GM18505 (cell line): ENCODE results near the gene RUFY4.
"Not testable (repeated sequence)": the region's sequence is repeated elsewhere in the genome, so short reads cannot be mapped to it uniquely, and the experiment has no call there.

Source experiments
- ATAC-seq: cut with Tn5 transposase; IDR thresholded peaks from one replicate; pipeline ENCODE4 v1.9.1; 2021; ENCODE audit not compliant: unreplicated experiment
- POLR2A ChIP-seq: IDR thresholded peaks from 4 replicates; pipeline ENCODE4 v1.6.1; 2011; ENCODE audit warnings: borderline replicate concordance; ENCODE audit not compliant: insufficient read depth, insufficient read length; ENCODE audit errors: extremely low read depth

The RUFY4 gene

GRCh38 chr2:218033590-218034496 lies 35.2 kb upstream of the RUFY4 start:
- TF ChIP-seq POLR2A, result no peak
- no peak for ATAC-seq

GRCh38 chr2:218034497-218035213 lies 34.4 kb upstream of the RUFY4 start:
- peak; percentile 76 for ATAC-seq

- ATAC-seq, result no peak
- TF ChIP-seq POLR2A, result no peak
Measured at GRCh38 chr2:218035463-218036100, 33.5 kb upstream of the RUFY4 start.

GRCh38 chr2:218036371-218036770 lies 32.7 kb upstream of the RUFY4 start:
- ATAC-seq, result no peak
- no peak for TF ChIP-seq POLR2A

GRCh38 chr2:218039171-218039570 lies 29.9 kb upstream of the RUFY4 start:
- no peak for ATAC-seq
- no peak for TF ChIP-seq POLR2A

GRCh38 chr2:218040883-218041282 lies 28.2 kb upstream of the RUFY4 start:
- no peak for TF ChIP-seq POLR2A
- no peak for ATAC-seq

GRCh38 chr2:218041302-218042168 lies 27.5 kb upstream of the RUFY4 start:
- peak; percentile 11 for TF ChIP-seq POLR2A
- ATAC-seq, result no peak

GRCh38 chr2:218043100-218043499 lies 26.0 kb upstream of the RUFY4 start:
- no peak for TF ChIP-seq POLR2A
- no peak for ATAC-seq

- ATAC-seq, result no peak
- no peak for TF ChIP-seq POLR2A
Measured at GRCh38 chr2:218043701-218044109, 25.3 kb upstream of the RUFY4 start.

GRCh38 chr2:218044599-218044998 lies 24.5 kb upstream of the RUFY4 start:
- ATAC-seq, result not testable (repeated sequence)

- ATAC-seq, result no peak
- no peak for TF ChIP-seq POLR2A
Measured at GRCh38 chr2:218046238-218046637, 22.8 kb upstream of the RUFY4 start.

GRCh38 chr2:218047536-218048225 lies 21.4 kb upstream of the RUFY4 start:
- no peak for ATAC-seq
- no peak for TF ChIP-seq POLR2A
